HUDEP-2 (cell line): ENCODE results near the gene PGBD4.

Experiments used
- DNase-seq, 76 experiments: peaks; one replicate each; lab custom pipeline; 2025; ENCODE audit not compliant: unreplicated experiment in 76 of 76; lab: John Stamatoyannopoulos, UW

The PGBD4 gene

DNA sequence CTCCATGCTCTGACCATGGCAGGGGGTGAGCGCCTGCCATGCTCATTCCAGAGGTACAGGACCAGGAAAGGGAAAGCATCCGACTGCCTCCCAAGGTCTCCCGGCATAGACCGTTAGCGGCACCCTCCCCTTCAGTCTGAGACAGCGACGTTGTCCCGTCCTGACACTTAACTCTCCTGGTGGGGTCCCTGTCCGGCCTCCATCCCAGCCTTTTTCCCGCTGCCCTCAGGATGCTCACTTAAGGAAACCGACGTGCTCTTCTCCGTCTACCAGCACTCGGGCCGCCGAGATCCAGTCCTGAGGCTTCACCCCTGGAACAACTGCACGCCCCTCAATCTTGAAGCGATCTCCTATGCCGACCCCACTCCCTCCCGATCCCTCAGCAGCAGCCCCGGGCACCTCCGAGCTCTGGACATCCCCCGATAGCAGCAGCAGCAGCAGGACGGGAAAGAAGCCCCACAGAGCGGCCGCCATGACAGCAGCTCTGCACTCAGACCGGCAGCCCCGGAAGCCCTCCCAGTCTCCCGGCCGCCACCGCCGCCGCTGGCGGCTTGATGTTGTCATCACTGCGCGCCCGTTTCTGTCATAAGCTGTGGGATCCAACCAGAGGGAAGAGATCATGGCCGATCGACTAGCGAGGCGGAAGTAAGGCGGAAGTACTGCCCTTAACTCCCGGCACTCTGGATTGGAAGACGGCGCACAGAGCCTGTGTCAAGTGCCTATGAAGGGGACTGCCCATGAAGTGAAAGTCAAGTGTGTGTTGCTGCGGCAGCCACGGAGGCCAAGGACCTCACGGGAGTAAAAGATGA lies at the start of gene PGBD4, which contains the start of gene EMC7:
TSS of gene PGBD4 (plus strand) at position 718 of the 809 bp plus-strand sequence. CDS start 449 bp downstream, outside the sequence.
TSS of gene EMC7 (minus strand) at position 497 of the 809 bp plus-strand sequence. CDS start at position 474, 23 bp downstream.
- DNase-seq: peak; percentile 15 to 98 (median 96)

DNA sequence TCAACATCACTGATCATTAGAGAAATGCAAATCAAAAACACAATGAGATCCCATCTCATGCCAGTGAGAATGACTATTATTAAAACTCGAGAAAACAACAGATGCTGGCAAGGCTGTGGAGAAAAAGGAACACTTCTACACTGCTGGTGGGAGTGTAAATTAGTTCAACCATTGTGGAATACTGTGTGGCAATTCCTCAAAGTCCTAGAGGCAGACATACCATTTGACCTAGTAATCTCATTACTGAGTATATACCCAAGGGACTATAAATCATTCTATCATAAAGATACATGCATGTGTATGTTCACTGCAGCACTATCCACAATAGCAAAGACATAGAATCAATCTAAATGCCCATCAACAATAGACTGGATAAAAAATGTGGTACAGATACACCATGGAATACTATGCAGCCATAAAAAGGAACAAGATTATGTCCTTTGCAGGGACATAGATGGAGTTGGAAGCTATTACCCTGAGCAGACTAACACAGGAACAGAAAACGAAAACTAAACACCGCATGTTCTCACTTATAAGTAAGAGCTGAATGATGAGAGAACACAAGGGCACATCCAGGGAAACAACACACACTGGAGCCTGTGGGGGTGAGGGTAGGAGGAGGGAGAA lies 47.7 kb upstream of the PGBD4 start:
- no peak for DNase-seq

GRCh38 chr15:34055868-34056595 lies 45.9 kb upstream of the PGBD4 start:
- DNase-seq: no peak

DNA sequence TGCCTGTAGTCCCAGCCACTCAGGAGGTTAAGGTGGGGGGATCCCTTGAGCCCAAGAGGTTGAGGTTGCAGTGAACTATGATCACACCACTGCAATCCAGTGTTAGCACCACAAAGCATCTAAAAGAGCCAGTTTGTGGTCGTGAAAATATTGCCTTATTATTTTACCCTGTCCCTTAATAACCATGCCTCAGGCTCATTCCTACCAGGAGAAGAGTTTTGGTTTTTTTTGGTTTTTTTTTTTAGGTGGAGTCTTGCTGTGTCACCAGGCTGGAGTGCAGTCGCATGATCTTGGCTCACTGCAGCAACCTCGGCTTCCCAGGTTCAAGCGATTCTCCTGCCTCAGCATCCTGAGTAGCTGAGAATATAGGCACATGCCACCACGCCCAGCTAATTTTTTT lies 45.0 kb upstream of the PGBD4 start:
- DNase-seq: no peak

GRCh38 chr15:34059476-34059875 lies 42.4 kb upstream of the PGBD4 start:
- no peak for DNase-seq

GRCh38 chr15:34059946-34060345 lies 41.9 kb upstream of the PGBD4 start:
- DNase-seq: no peak

DNA sequence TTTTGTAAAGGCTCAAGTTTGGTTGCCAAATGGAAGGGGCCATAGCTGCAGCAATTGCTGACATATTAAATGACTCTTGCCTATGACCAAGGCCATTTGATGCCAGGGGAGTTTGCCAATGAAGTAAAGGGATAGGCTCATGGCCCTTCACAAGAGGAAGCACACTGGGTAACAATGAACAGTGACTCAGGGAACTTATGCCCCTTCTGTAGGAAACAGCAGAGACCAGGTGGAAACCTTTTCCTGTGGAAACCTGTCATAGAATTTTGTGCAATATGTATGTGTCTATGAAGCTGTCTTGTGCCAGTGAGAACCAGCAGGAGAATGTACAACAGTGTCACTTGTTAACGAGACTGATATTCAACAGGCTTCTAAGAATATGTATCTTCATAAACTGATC lies 37.4 kb upstream of the PGBD4 start:
- DNase-seq: no peak

- no peak for DNase-seq
Measured at GRCh38 chr15:34065261-34065660, 36.6 kb upstream of the PGBD4 start.

- DNase-seq: no peak
Measured at GRCh38 chr15:34065941-34066340, 35.9 kb upstream of the PGBD4 start.

- no peak for DNase-seq
Measured at GRCh38 chr15:34070003-34070402, 31.9 kb upstream of the PGBD4 start.

DNA sequence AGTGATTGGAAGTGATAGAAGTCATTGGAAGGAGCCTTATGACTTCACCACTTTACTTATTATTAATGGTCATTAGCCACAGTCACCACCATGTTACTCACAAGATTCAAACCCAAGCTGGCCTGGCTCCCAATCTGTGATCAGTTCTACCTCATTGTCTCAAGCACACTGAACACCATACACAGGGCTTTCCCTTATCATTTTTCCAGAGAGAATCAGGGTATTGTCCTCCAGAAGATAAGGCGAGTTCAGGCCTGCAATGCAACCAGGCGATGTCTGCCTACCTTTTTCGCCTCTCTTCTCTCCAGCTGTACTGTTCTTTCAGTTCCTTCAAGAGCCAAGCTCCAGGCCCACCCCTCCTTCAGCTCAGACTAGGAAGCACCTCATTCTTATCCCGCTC lies 25.1 kb upstream of the PGBD4 start:
- DNase-seq: peak in 9 of 76 experiments; percentile 2 to 20 (median 9)

- no peak for DNase-seq
Measured at GRCh38 chr15:34078900-34079299, 23.0 kb upstream of the PGBD4 start.

GRCh38 chr15:34079904-34080303 lies 22.0 kb upstream of the PGBD4 start:
- DNase-seq: peak in 5 of 76 experiments; percentile 4 to 11 (median 8)

DNA sequence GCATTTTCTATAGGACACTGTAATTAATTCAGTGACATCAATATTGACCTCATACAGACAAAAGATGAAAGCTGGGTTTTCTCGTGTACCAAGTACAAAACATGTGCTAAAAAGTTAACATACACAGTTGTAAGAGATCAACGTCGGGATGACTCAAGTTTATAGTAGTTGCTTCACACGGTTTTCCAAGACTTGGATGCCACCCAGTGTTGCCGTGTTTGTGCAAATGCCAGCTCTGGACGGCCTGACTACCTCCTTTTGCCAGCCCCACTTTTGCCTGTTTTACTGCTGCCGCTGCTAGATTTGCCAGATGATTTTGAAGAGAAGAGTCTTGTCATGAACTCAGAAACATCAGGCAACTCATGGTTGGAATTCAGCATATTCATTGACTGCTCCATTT lies 17.8 kb upstream of the PGBD4 start:
- DNase-seq: no peak

DNA sequence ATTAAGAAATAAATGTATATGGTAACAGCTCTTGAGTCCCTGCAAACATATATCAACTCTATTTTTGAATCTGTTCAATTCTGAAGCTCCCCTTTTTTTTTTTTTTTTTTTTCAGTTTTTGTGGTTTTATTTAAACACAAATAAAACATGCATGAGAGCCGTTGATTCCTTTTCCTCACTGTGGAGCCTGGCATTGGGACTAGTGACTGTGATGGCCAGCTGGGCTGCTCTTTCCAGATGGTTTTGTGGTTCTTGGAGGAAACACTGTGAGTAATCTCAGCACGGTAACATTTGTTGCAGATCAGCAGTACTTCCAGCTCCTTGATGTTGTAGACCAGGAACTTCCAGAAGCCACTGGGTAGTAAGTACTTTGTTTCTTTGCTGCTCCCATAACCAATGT lies 16.1 kb upstream of the PGBD4 start:
- no peak for DNase-seq

DNA sequence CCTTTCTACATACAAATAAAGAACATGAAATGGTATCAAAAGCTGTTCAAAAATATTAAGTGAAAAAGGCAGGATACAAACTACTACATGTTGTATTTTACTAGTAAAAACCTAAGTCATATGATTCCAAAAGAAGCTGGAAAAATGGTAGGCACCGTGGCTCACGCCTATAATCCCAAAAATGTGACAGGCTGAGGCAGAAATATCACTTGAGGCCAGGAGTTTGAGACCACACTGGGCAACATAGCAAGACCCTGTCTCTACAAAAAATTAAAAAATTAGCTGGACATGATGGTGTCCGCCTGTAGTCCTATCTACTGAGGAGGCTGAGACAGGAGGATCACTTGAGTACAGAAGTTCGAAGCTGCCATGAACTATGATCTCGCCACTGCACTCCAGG lies 2.0 kb upstream of the PGBD4 start:
- no peak for DNase-seq

DNA sequence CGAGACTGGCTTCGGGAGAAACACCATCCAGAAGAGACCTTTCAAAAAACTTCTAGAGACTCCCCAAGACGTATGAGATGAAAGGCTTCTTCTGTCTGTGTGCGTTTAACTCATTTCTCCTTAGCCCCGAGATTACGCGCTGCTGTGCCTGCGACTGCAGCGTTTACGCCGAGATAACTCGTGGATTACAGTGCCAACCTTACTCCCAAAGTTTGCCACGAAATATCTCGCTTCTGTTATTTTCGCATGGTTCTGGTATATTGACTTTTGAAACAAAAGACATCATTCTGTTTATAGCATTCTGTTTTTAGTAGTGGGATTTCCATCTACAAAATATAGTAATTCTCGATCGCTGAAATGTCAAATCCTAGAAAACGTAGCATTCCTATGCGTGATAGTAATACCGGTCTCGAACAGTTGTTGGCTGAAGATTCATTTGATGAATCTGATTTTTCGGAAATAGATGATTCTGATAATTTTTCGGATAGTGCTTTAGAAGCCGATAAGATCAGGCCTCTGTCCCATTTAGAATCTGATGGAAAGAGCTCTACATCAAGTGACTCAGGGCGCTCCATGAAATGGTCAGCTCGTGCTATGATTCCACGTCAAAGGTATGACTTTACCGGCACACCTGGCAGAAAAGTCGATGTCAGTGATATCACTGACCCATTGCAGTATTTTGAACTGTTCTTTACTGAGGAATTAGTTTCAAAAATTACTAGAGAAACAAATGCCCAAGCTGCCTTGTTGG lies 467 bp downstream of the PGBD4 start:
- DNase-seq: no peak

DNA sequence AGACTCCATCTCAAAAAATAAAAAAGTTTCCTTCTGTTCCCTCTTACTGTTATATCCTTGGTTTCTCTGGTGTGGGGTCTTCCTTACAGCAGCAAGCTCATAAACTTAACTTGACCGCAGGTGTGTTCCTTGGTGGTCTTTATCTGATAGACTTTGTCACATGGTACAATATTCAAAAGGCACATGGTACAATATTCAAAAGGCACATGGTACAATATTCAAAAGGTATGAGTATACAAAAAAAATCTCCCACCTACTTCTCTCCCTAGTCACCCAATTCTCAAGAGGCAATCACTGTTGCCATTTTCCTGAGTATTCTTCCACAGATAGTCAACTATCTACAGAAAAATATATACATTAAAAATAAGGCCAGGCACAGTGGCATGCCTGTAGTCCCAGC lies 4.5 kb downstream of the PGBD4 start:
- no peak for DNase-seq

DNA sequence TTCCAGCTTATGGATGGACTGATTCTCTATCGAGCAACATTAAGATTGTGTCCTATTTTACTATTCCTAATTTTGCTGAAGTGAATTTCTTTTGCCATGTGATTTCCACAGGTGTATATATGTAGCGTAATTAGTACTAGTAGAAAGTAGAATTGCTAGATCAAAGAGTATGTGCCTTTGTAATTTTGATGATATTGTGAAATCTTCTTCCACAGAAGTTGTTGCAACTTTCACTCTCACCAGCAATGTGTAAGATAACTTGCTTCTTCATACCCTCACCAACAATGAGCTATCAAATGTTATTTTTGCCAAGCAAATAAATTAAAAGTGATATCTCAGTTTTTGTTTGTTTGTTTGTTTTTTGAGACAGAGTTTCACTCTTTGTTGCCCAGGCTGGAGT lies 5.4 kb downstream of the PGBD4 start:
- DNase-seq: no peak

DNA sequence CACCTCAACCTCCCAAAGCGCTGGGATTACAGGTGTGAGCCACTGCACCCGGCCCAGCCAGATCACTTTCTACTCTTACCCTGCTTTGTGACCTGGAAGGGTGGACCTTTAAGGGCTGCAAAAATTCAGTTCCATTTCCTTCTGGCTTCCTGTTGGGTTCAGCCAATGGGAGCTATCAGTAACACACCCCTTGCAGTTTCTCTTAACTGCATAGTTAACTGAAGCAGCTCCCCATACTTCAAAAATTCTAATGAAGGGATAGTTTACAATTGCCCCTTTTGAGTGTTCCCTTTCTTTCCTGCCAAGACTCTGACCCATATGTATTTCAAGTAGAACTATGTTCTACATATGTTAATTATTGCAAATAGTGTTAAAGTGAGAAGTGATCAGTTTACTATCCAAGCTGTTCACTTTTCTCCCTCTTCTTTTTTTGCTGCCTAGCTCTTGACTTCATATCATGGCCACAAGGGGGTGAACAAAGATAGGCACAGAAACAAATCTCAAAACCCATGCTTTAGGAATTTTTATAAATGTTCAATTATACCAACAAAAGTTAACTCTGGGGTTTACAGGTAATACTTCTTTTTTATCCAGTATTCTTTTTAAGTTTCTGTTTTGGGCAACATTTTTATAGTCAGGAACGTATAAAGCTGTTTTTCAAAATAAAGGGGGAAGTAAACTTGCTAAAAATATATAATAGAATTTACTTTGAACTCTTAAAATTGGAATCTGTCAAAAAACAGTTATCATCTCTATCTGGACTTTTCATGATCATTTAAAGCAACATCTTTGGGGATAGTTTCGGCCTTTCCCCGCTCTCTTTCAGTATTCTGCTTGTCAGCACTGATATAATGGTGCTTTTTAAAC lies 8.1 kb downstream of the PGBD4 start:
- DNase-seq: peak in 19 of 76 experiments; percentile 1 to 31 (median 17)
